KOPT-K1 (cell line): Measurements from ENCODE around the gene FHAD1.

Experiments used
- H3K27ac ChIP-seq: fragments of 200-600 bp; sonication (generic); 2 replicates; pipeline ENCODE4 v1.5.1; 2016; ENCODE audit warnings: antibody characterized with exemption, mild to moderate bottlenecking, low read depth, low read length; ENCODE audit not compliant: poor library complexity, severe bottlenecking
- H3K36me3 ChIP-seq: fragments of 200-600 bp; sonication (generic); 2 replicates; pipeline ENCODE4 v1.5.1; 2017; ENCODE audit warnings: antibody characterized with exemption, mild to moderate bottlenecking, low read length, moderate library complexity; ENCODE audit not compliant: insufficient read depth
- H3K9me3 ChIP-seq: fragments of 200-600 bp; sonication (generic); 2 replicates; pipeline ENCODE4 v1.5.1; 2017; ENCODE audit warnings: antibody characterized with exemption, low read length, mild to moderate bottlenecking; ENCODE audit not compliant: insufficient read depth, poor library complexity, severe bottlenecking

The FHAD1 gene

GRCh38 chr1:15246960-15247614, at the start of gene FHAD1:
Gene FHAD1 (plus strand): TSS chr1:15247223. CDS start chr1:15251785, 4,562 bp downstream.
- H3K36me3 ChIP-seq, result no peaks in the 10 kb centered on the region
- H3K9me3 ChIP-seq, result peaks cover 3% of the 10 kb centered on the region
- no peak within 1 kb of the TSS for H3K27ac ChIP-seq

- H3K27ac ChIP-seq, result no peak overlapping the region
- H3K9me3 ChIP-seq, result no peaks in the 10 kb centered on the region
- H3K36me3 ChIP-seq, result no peaks in the 10 kb centered on the region
These were observed 49.2 kb upstream of the FHAD1 start for GRCh38 chr1:15197591-15198447.

GRCh38 chr1:15198684-15199083, 48.3 kb upstream of the FHAD1 start:
- Histone ChIP-seq H3K9me3 (no peaks in the 10 kb centered on the region), H3K27ac (no peak overlapping the region), H3K36me3 (no peaks in the 10 kb centered on the region)

- Histone ChIP-seq H3K27ac (no peak overlapping the region), H3K36me3 (no peaks in the 10 kb centered on the region), H3K9me3 (no peaks in the 10 kb centered on the region)
These were observed 45.8 kb upstream of the FHAD1 start for GRCh38 chr1:15201221-15201620.

- Histone ChIP-seq H3K36me3 (no peaks in the 10 kb centered on the region), H3K27ac (no peak overlapping the region), H3K9me3 (no peaks in the 10 kb centered on the region)
These were observed 45.0 kb upstream of the FHAD1 start for GRCh38 chr1:15201849-15202551.

- Histone ChIP-seq H3K27ac (no peak overlapping the region), H3K36me3 (no peaks in the 10 kb centered on the region), H3K9me3 (no peaks in the 10 kb centered on the region)
These were observed 42.1 kb upstream of the FHAD1 start for GRCh38 chr1:15204931-15205330.

GRCh38 chr1:15205586-15206346, 41.3 kb upstream of the FHAD1 start:
- Histone ChIP-seq H3K36me3 (no peaks in the 10 kb centered on the region), H3K9me3 (no peaks in the 10 kb centered on the region), H3K27ac (no peak overlapping the region)

- Histone ChIP-seq H3K27ac (no peak overlapping the region), H3K36me3 (no peaks in the 10 kb centered on the region), H3K9me3 (no peaks in the 10 kb centered on the region)
These were observed 40.5 kb upstream of the FHAD1 start for GRCh38 chr1:15206418-15207030.

- Histone ChIP-seq H3K27ac (no peak overlapping the region), H3K9me3 (no peaks in the 10 kb centered on the region), H3K36me3 (no peaks in the 10 kb centered on the region)
These were observed 39.8 kb upstream of the FHAD1 start for GRCh38 chr1:15207031-15207828.

- Histone ChIP-seq H3K36me3 (no peaks in the 10 kb centered on the region), H3K27ac (no peak overlapping the region), H3K9me3 (no peaks in the 10 kb centered on the region)
These were observed 39.1 kb upstream of the FHAD1 start for GRCh38 chr1:15207829-15208429.

- Histone ChIP-seq H3K36me3 (no peaks in the 10 kb centered on the region), H3K27ac (no peak overlapping the region), H3K9me3 (no peaks in the 10 kb centered on the region)
These were observed 36.2 kb upstream of the FHAD1 start for GRCh38 chr1:15210651-15211375.

- Histone ChIP-seq H3K36me3 (no peaks in the 10 kb centered on the region), H3K27ac (no peak overlapping the region)
These were observed 35.6 kb upstream of the FHAD1 start for GRCh38 chr1:15211424-15211823.

More at GRCh38 chr1:15211424-15211823, 35.6 kb upstream of the FHAD1 start:
- H3K9me3 ChIP-seq, result no peaks in the 10 kb centered on the region
